ENCODE measurements around the gene NR3C1. TPM values are rescaled to one million over a fixed set of nuclear protein-coding genes. Genes with fewer than 3 reads are reported as not detected.

Gene NR3C1
- total and polyA plus RNA-seq, 4 donors = 16.0 to 105 (median 39.0) TPM

DNA sequence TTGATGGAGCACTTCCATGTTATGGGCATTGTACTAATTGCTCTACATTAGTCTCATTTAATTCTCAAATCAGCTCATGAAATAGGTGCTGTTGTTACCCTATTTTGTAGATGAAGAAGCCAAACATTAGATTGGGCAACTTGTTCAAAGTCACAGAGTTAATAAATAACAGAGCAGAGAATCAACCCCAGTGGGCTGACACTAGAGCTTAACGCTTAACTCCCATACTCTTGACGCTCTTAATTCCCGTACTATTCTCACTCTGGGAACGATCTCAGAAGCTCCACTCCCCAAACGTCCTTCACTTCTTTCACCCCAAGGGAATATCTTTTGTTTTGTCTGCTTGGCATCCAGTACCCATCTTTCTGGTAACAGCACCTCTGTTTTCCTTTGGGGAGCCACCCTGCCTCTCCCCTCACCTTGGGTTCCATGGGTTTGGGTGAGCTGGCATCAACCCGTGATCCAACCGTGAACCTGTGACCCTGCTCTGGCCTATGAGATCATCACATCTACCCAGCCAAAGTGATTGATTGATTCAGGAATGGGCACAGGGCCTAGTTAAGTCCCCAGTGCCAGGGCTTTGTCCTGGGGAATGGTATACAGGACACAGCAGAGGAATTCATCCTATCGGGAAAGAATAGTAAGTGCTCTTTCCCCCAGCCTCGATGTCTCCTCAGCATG lies 169.2 kb downstream of the NR3C1 start:
- intact Hi-C loops (cut with DNase I) = no loop called here
- Histone ChIP-seq H3K27me3 (ENCODE audit: control insufficient read depth in 1 of 2, insufficient read depth in 2 of 2, low read length in 1 of 2) (no peaks in the 10 kb centered on the region), H3K4me3 (ENCODE audit: low read length in 2 of 2) (no peak overlapping the region), H3K4me1 (ENCODE audit: control insufficient read depth in 1 of 2, insufficient read depth in 2 of 2, low read length in 2 of 2) (no peaks in the 10 kb centered on the region), H3K9me3 (ENCODE audit: control insufficient read depth, low read length) (no peaks in the 10 kb centered on the region), H3K36me3 (ENCODE audit: control insufficient read depth in 1 of 2, insufficient read depth in 2 of 2, low read length in 1 of 2) (no peaks in the 10 kb centered on the region), H3K27ac (ENCODE audit: low read depth in 1 of 2, low read length in 2 of 2) (no peak overlapping the region)
- ATAC-seq (ENCODE audit: low FRiP score) = no peak
- DNase-seq = no peak
- 85 to 90% methylated on average over 9 of the region's 9 CpGs for WGBS, 2 donors

DNA sequence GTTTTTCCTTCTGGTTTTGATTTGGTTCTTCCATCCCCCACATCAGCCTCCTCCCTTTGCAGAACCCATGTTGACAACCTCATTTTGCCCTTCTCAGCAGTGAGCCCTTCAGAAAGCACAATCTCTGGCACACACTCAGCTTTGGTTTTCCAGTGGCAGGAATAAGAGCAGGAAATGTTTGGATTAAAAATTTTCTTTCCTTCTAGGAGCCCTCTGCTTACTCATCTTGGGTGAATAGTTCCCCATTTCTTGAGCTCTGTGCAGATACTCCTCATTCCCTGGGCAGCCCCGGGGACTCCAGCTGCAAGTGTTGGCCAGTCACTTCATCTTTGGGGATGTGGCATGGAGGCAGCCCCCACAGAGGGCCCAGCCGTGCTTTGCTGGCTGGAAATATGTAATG lies 170.5 kb downstream of the NR3C1 start:
- Histone ChIP-seq H3K4me1 (ENCODE audit: control insufficient read depth in 1 of 2, insufficient read depth in 2 of 2, low read length in 2 of 2) (no peaks in the 10 kb centered on the region), H3K27me3 (ENCODE audit: control insufficient read depth in 1 of 2, insufficient read depth in 2 of 2, low read length in 1 of 2) (no peaks in the 10 kb centered on the region), H3K4me3 (ENCODE audit: low read length in 2 of 2) (no peak overlapping the region), H3K9me3 (ENCODE audit: control insufficient read depth, low read length) (no peaks in the 10 kb centered on the region), H3K27ac (ENCODE audit: low read depth in 1 of 2, low read length in 2 of 2) (no peak overlapping the region), H3K36me3 (ENCODE audit: control insufficient read depth in 1 of 2, insufficient read depth in 2 of 2, low read length in 1 of 2) (no peaks in the 10 kb centered on the region)
- ATAC-seq (ENCODE audit: low FRiP score) (no peak), DNase-seq (no peak)
- 65 to 72% methylated on average over 2 of the region's 2 CpGs for WGBS, 2 donors
- intact Hi-C loops (cut with DNase I) = no loop called here

- Histone ChIP-seq H3K36me3 (ENCODE audit: control insufficient read depth in 1 of 2, insufficient read depth in 2 of 2, low read length in 1 of 2) (no peaks in the 10 kb centered on the region), H3K9me3 (ENCODE audit: control insufficient read depth, low read length) (no peaks in the 10 kb centered on the region), H3K27me3 (ENCODE audit: control insufficient read depth in 1 of 2, insufficient read depth in 2 of 2, low read length in 1 of 2) (no peaks in the 10 kb centered on the region), H3K4me3 (ENCODE audit: low read length in 2 of 2) (no peak overlapping the region), H3K4me1 (ENCODE audit: control insufficient read depth in 1 of 2, insufficient read depth in 2 of 2, low read length in 2 of 2) (no peaks in the 10 kb centered on the region), H3K27ac (ENCODE audit: low read depth in 1 of 2, low read length in 2 of 2) (no peak overlapping the region)
- intact Hi-C loops (cut with DNase I) = no loop called here
- WGBS, 2 donors = 96 to 98% methylated on average over 7 of the region's 7 CpGs
- DNase-seq (no peak), ATAC-seq (ENCODE audit: low FRiP score) (no peak)
Measured at GRCh38 chr5:143231973-143232812, 171.3 kb downstream of the NR3C1 start.

DNA sequence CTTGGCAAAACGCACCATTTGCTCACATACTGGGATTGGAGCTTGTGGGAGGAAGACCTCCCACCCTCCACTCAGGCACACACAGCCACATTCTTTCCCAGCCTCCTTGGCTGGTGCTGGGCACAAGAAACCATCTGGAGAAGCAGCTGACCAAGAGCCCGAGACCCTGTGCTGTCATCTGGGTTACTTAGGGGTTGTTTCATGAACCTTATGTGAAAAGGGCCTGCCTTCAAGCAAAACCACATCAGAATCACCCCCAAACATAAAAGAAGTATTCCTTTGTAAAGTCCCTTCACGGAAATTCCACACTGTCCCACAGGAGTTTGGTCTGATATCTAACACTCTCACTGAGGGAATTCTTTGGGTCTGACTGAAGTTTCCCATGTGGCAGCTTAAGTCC lies 172.1 kb downstream of the NR3C1 start:
- WGBS, 2 donors = 44 to 60% methylated on average over 3 of the region's 3 CpGs
- Histone ChIP-seq H3K36me3 (ENCODE audit: control insufficient read depth in 1 of 2, insufficient read depth in 2 of 2, low read length in 1 of 2) (no peaks in the 10 kb centered on the region), H3K4me1 (ENCODE audit: control insufficient read depth in 1 of 2, insufficient read depth in 2 of 2, low read length in 2 of 2) (no peaks in the 10 kb centered on the region), H3K27ac (ENCODE audit: low read depth in 1 of 2, low read length in 2 of 2) (no peak overlapping the region), H3K9me3 (ENCODE audit: control insufficient read depth, low read length) (no peaks in the 10 kb centered on the region), H3K27me3 (ENCODE audit: control insufficient read depth in 1 of 2, insufficient read depth in 2 of 2, low read length in 1 of 2) (no peaks in the 10 kb centered on the region), H3K4me3 (ENCODE audit: low read length in 2 of 2) (no peak overlapping the region)
- DNase-seq (no peak), ATAC-seq (ENCODE audit: low FRiP score) (no peak)
- intact Hi-C loops (cut with DNase I) = no loop called here

GRCh38 chr5:143230676-143230996 lies 172.8 kb downstream of the NR3C1 start:
- ATAC-seq (ENCODE audit: low FRiP score) (no peak), DNase-seq (no peak)
- H3K36me3 ChIP-seq (ENCODE audit: control insufficient read depth in 1 of 2, insufficient read depth in 2 of 2, low read length in 1 of 2) = no peaks in the 10 kb centered on the region
- no peak overlapping the region for H3K4me3 ChIP-seq (ENCODE audit: low read length in 2 of 2)
- H3K9me3 ChIP-seq (ENCODE audit: control insufficient read depth, low read length) = no peaks in the 10 kb centered on the region
- 93% methylated on average over 6 of the region's 6 CpGs for WGBS, 2 donors
- no peak overlapping the region for H3K27ac ChIP-seq (ENCODE audit: low read depth in 1 of 2, low read length in 2 of 2)
- intact Hi-C loops (cut with DNase I) = no loop called here
- H3K4me1 ChIP-seq (ENCODE audit: control insufficient read depth in 1 of 2, insufficient read depth in 2 of 2, low read length in 2 of 2) = no peaks in the 10 kb centered on the region
- no peaks in the 10 kb centered on the region for H3K27me3 ChIP-seq (ENCODE audit: control insufficient read depth in 1 of 2, insufficient read depth in 2 of 2, low read length in 1 of 2)

- H3K27ac ChIP-seq (ENCODE audit: low read depth in 1 of 2, low read length in 2 of 2) = no peak overlapping the region
- H3K27me3 ChIP-seq (ENCODE audit: control insufficient read depth in 1 of 2, insufficient read depth in 2 of 2, low read length in 1 of 2) = no peaks in the 10 kb centered on the region
- 76 to 81% methylated on average over 10 of the region's 10 CpGs for WGBS, 2 donors
- intact Hi-C loops (cut with DNase I) = no loop called here
- ATAC-seq (ENCODE audit: low FRiP score) (peak; percentile 62), DNase-seq (no peak)
- no peaks in the 10 kb centered on the region for H3K4me1 ChIP-seq (ENCODE audit: control insufficient read depth in 1 of 2, insufficient read depth in 2 of 2, low read length in 2 of 2)
- no peaks in the 10 kb centered on the region for H3K9me3 ChIP-seq (ENCODE audit: control insufficient read depth, low read length)
- no peak overlapping the region for H3K4me3 ChIP-seq (ENCODE audit: low read length in 2 of 2)
- H3K36me3 ChIP-seq (ENCODE audit: control insufficient read depth in 1 of 2, insufficient read depth in 2 of 2, low read length in 1 of 2) = no peaks in the 10 kb centered on the region
Measured at GRCh38 chr5:143229896-143230675, 173.4 kb downstream of the NR3C1 start.

DNA sequence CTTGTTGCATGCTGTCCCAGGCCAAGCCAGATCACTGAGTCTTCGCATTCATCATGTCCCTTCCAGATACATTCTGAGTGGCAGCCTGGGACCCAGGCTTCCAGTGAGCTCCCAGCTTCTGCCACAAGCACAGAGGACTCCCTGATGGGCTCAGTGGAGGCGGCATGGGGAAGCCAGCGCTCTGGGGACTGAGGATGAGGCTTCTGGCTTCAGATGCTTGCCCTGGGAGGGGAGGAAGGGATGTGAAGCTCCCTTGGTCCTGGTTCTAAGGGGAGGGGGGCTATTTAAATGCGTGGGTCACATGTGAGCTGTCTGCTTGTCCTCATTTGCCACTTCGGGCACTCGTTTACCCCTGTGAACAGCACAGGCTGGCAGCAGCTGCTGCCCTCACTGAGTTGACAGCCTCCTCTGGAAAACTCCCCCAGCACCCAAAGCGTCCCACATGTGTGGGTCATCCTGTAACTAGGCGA lies 174.0 kb downstream of the NR3C1 start:
- Histone ChIP-seq H3K27me3 (ENCODE audit: control insufficient read depth in 1 of 2, insufficient read depth in 2 of 2, low read length in 1 of 2) (no peaks in the 10 kb centered on the region), H3K27ac (ENCODE audit: low read depth in 1 of 2, low read length in 2 of 2) (no peak overlapping the region), H3K4me1 (ENCODE audit: control insufficient read depth in 1 of 2, insufficient read depth in 2 of 2, low read length in 2 of 2) (no peaks in the 10 kb centered on the region), H3K36me3 (ENCODE audit: control insufficient read depth in 1 of 2, insufficient read depth in 2 of 2, low read length in 1 of 2) (no peaks in the 10 kb centered on the region), H3K9me3 (ENCODE audit: control insufficient read depth, low read length) (no peaks in the 10 kb centered on the region), H3K4me3 (ENCODE audit: low read length in 2 of 2) (no peak overlapping the region)
- DNase-seq (no peak), ATAC-seq (ENCODE audit: low FRiP score) (no peak)
- 87 to 88% methylated on average over 8 of the region's 8 CpGs for WGBS, 2 donors
- intact Hi-C loops (cut with DNase I) = no loop called here

GRCh38 chr5:143228597-143229293 lies 174.7 kb downstream of the NR3C1 start:
- H3K4me1 ChIP-seq (ENCODE audit: control insufficient read depth in 1 of 2, insufficient read depth in 2 of 2, low read length in 2 of 2) = no peaks in the 10 kb centered on the region
- H3K4me3 ChIP-seq (ENCODE audit: low read length in 2 of 2) = no peak overlapping the region
- H3K27me3 ChIP-seq (ENCODE audit: control insufficient read depth in 1 of 2, insufficient read depth in 2 of 2, low read length in 1 of 2) = no peaks in the 10 kb centered on the region
- H3K27ac ChIP-seq (ENCODE audit: low read depth in 1 of 2, low read length in 2 of 2) = no peak overlapping the region
- DNase-seq (no peak), ATAC-seq (ENCODE audit: low FRiP score) (no peak)
- intact Hi-C loops (cut with DNase I) = no loop called here
- 88 to 91% methylated on average over 8 of the region's 8 CpGs for WGBS, 2 donors
- no peaks in the 10 kb centered on the region for H3K9me3 ChIP-seq (ENCODE audit: control insufficient read depth, low read length)
- peaks cover 0 to under 1% of the 10 kb centered on the region in 2 donors for H3K36me3 ChIP-seq (ENCODE audit: control insufficient read depth in 1 of 2, insufficient read depth in 2 of 2, low read length in 1 of 2)

Data from aorta (tissue), 5 donors.